OCI-LY1 (cell line): Measurements from ENCODE around the gene FAAH.

Experiments
- CTCF ChIP-seq: fragments of 200-600 bp; sonication (generic), shearing (Covaris generic); IDR thresholded peaks from 2 replicates; pipeline ENCODE4 v1.5.1; 2017; ENCODE audit warnings: mild to moderate bottlenecking, antibody characterized with exemption, low read length, moderate library complexity, mixed read lengths
- EZH2 ChIP-seq: fragments of 200-600 bp; sonication (generic), shearing (Covaris generic); IDR thresholded peaks from 2 replicates; pipeline ENCODE4 v1.8.0; 2017; ENCODE audit warnings: borderline replicate concordance, mixed run types, mild to moderate bottlenecking, antibody characterized with exemption, low read length, moderate library complexity, mixed read lengths

DNA sequence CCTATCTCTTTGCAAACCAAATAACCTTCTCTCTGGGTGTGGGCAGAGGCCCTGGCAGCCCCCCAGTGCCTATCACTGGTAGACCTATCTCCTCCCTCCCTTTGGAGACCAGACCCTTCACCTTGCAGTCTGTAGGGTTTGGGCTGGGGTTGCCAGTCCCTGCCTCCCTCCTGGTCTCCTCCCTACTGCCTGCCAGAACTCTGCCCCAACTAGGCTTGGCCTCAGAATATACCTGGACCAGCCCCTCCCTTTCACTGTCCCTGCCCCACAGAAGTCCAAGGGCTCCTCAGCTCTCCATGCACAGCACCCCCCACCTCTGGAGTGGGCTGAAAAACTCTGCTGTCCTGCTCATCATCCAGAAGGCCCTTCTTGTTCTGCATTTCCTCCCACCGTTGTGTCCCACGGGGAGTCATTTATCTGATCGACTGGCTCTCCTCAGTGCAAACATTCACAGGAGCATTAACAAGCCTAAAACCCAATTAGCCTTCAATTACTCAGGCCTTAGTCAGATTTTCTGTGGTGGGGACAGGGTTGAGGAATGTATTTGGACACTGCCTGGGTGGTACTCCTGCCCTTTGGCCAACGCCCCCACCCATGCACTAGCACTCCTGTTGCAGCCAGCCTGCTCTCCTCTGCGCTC, 67.8 kb downstream of the FAAH start:
- TF ChIP-seq EZH2 (no peak), CTCF (no peak)
